ENCODE measurements around the gene CLRN2.
"Not testable (repeated sequence)": the region's sequence is repeated elsewhere in the genome, so short reads cannot be mapped to it uniquely, and the experiment has no call there.

Gene CLRN2

DNA sequence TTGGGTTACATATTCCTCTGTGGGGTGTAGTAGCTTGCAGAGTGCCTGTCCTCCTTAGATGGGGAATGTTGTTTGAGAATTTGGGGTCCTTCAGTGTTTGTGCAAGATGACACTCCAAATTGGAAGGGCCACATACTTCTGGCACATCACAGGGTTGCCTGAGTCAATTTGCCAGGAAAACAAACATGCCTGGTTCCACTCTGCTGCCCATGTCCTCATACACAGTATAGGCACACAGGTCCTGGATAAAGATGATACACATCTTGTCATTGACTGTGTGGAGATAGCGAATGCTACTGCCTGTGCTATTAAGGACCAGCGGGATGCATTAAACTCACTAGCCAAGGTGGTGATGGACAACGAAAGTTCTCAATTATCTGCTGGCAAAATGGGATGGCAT, 50.9 kb downstream of the CLRN2 start:
- no peak for DNase-seq
- Mint-ChIP-seq H3K4me3 (no peak overlapping the region), H3K4me1 (no peaks in the 10 kb centered on the region), H3K27ac (no peak overlapping the region), H3K27me3 (ENCODE audit: low read depth, poor library complexity) (peaks cover 19% of the 10 kb centered on the region), H3K36me3 (ENCODE audit: low read depth) (no peaks in the 10 kb centered on the region), H3K9me3 (peaks cover 3% of the 10 kb centered on the region)
- TF ChIP-seq CTCF (IDR thresholded peaks at IDR 0.05) = no peak

DNA sequence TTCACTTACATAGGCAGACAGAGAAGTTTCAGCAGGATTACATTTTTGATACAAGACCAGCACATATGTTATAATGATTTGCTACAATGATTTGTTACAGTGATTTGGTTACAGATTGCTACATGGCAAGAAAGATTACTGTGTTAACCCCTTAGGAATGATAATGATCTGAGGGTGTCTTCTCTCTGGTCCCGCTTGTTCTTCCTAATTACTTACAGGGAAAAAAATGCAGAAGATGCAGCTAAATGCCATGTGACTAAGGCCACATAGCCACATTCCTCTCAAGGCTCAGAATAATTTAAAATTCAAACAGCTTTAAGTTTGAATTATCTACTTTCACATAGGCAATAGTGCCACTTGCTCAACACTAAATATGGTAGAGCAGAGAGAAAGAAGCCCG, 52.3 kb downstream of the CLRN2 start:
- TF ChIP-seq CTCF (IDR thresholded peaks at IDR 0.05) = no peak
- H3K27me3 Mint-ChIP-seq (ENCODE audit: low read depth, poor library complexity) = peaks cover 15% of the 10 kb centered on the region
- peaks cover 6% of the 10 kb centered on the region for H3K4me1 Mint-ChIP-seq
- H3K27ac Mint-ChIP-seq = no peak overlapping the region
- no peaks in the 10 kb centered on the region for H3K36me3 Mint-ChIP-seq (ENCODE audit: low read depth)
- H3K9me3 Mint-ChIP-seq = peaks cover 3% of the 10 kb centered on the region
- H3K4me3 Mint-ChIP-seq = no peak overlapping the region
- no peak for DNase-seq

GRCh38 chr4:17574206-17574605, 59.2 kb downstream of the CLRN2 start:
- Mint-ChIP-seq H3K9me3 (no peaks in the 10 kb centered on the region), H3K4me3 (no peak overlapping the region), H3K4me1 (peaks cover 29% of the 10 kb centered on the region), H3K27me3 (ENCODE audit: low read depth, poor library complexity) (peaks cover 9% of the 10 kb centered on the region), H3K27ac (no peak overlapping the region), H3K36me3 (ENCODE audit: low read depth) (no peaks in the 10 kb centered on the region)
- DNase-seq = no peak
- TF ChIP-seq CTCF (IDR thresholded peaks at IDR 0.05) = no peak

DNA sequence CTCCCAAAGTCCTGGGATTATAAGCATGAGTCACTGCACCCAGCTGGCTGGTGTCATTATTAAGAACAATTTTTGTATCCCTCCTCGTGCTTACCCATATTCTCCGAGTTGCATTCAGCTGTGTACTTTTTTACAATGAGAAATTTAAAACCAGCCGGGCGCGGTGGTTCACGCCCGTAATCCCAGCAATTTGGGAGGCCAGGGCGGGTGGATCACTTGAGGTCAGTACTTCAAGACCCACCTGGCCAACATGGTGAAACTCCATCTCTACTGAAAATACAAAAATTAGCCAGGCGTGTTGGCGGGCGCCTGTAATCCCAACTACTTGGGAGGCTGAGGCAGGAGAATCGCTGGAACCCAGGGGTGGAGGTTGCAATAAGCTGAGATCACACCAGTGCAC, 60.2 kb downstream of the CLRN2 start:
- DNase-seq; H3K9me3 Mint-ChIP-seq; H3K36me3 Mint-ChIP-seq (ENCODE audit: low read depth); H3K27ac Mint-ChIP-seq; H3K4me3 Mint-ChIP-seq; H3K27me3 Mint-ChIP-seq (ENCODE audit: low read depth, poor library complexity): not testable (repeated sequence)
- H3K4me1 Mint-ChIP-seq = peaks cover 29% of the 10 kb centered on the region
